GM13977 (cell line): ENCODE data around the gene MAP3K14.

Experiments
- DNase-seq: peaks from one replicate; pipeline ENCODE4 v3.0.0; 2012; ENCODE audit warnings: low spot score
- in situ Hi-C: fragments of 300-500 bp; cut with MboI; formaldehyde crosslinking; loops from one replicate; pipeline ENCODE4 v1.12.0; 2022; ENCODE audit warnings: low sequenced_read_pairs, low pct_unique_long_range_greater_than_20kb, mixed read lengths, inconsistent platforms; ENCODE audit not compliant: unreplicated experiment
- TF ChIP-seq, protein P1 (sequence below): IDR thresholded peaks from 2 replicates; pipeline ENCODE4 v1.5.1; 2012; ENCODE audit warnings: mild to moderate bottlenecking, control low read depth; ENCODE audit not compliant: insufficient read depth; ENCODE audit errors: extremely low read depth, missing control alignments

The MAP3K14 gene

DNA sequence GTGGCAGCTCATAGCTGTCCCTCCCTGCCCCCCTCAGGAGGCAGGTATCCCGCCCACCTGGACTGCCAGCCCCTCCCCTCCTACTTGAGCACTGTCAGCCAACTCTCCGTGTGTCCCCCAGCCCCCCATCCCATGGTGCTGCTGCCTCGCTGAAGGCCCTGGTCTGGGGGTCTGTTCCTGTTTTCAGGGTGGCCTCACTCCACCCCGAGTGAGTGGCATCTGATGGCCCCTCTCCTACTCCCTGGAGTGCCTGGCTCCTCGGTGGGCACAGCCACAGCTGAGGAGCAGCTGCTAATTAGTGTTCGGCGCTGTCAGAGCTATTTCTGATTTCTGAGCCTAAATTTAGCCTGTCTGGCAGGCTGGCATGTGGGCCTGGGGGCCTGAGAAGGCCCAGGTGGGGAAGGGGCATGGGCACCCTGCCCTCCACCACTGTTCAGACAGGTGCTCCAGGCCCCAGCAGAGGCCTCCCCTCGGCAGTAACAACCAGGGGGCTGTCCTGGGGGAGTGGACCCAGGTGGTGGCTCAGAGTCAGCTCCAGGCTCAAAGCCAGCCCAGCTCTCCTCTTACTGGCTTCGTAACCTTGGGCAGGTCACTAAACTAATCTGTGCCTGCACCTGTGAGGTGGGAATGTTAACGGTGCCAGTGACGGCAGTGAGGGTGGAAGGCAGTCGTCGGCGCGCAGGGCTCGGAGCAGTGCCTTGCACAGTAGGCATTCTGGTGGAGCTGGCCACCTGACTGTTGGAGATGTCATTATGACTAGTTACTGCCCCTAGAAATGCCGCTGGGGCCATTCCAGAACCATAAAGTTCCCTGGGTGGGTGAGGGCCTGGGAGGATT is 88.7 kb downstream of the MAP3K14 start:
- in situ Hi-C loops: no loop called here
- TF ChIP-seq, protein P1, sequence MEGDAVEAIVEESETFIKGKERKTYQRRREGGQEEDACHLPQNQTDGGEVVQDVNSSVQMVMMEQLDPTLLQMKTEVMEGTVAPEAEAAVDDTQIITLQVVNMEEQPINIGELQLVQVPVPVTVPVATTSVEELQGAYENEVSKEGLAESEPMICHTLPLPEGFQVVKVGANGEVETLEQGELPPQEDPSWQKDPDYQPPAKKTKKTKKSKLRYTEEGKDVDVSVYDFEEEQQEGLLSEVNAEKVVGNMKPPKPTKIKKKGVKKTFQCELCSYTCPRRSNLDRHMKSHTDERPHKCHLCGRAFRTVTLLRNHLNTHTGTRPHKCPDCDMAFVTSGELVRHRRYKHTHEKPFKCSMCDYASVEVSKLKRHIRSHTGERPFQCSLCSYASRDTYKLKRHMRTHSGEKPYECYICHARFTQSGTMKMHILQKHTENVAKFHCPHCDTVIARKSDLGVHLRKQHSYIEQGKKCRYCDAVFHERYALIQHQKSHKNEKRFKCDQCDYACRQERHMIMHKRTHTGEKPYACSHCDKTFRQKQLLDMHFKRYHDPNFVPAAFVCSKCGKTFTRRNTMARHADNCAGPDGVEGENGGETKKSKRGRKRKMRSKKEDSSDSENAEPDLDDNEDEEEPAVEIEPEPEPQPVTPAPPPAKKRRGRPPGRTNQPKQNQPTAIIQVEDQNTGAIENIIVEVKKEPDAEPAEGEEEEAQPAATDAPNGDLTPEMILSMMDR: no peak
- DNase-seq: no peak

GRCh38 chr17:45227101-45227925 is 89.5 kb downstream of the MAP3K14 start:
- in situ Hi-C loops: no loop called here

GRCh38 chr17:45226576-45226975 is 90.2 kb downstream of the MAP3K14 start:
- in situ Hi-C loops: no loop called here
- TF ChIP-seq, protein P1: no peak
- no peak for DNase-seq

More at GRCh38 chr17:45227101-45227925, 89.5 kb downstream of the MAP3K14 start:
- no peak for DNase-seq
- TF ChIP-seq, protein P1: no peak

GRCh38 chr17:45225964-45226530 is 90.8 kb downstream of the MAP3K14 start:
- peak; percentile 89 for DNase-seq
- in situ Hi-C loops: no loop called here
- TF ChIP-seq, protein P1: no peak

GRCh38 chr17:45225051-45225700 is 91.6 kb downstream of the MAP3K14 start:
- no peak for DNase-seq
- TF ChIP-seq, protein P1: no peak
- in situ Hi-C loops: no loop called here

GRCh38 chr17:45224671-45225050 is 92.2 kb downstream of the MAP3K14 start:
- TF ChIP-seq, protein P1: no peak

More at GRCh38 chr17:45224671-45225050, 92.2 kb downstream of the MAP3K14 start:
- no peak for DNase-seq
- in situ Hi-C loops: no loop called here
